Neural cell (in vitro differentiated cells): ENCODE data around the gene MED15. TPM values are rescaled to one million over a fixed set of nuclear protein-coding genes. Genes with fewer than 3 reads are reported as not detected.

ENCODE experiments used
- H2AFZ ChIP-seq: fragments of 200-600, 300-800 bp; sonication (generic), shearing (Covaris generic); 2 replicates; pipeline ENCODE4 v1.6.0; 2014; ENCODE audit warnings: low read depth, mild to moderate bottlenecking, antibody characterized with exemption, low read length, moderate library complexity
- H3F3A ChIP-seq: fragments of 200-600 bp; shearing (Covaris generic); 2 replicates; pipeline ENCODE4 v1.6.1; 2016; ENCODE audit warnings: mild to moderate bottlenecking, moderate library complexity, mixed read lengths, antibody characterized with exemption, low read length; ENCODE audit not compliant: insufficient read depth, poor library complexity, severe bottlenecking
- H3K27ac ChIP-seq: fragments of 200-600, 300-800 bp; sonication (generic), shearing (Covaris generic); 2 replicates; pipeline ENCODE4 v1.5.1; 2014; ENCODE audit warnings: mild to moderate bottlenecking, low read length, moderate library complexity
- H3K27me3 ChIP-seq: fragments of 300-800, 200-600 bp; sonication (generic), shearing (Covaris generic); 2 replicates; pipeline ENCODE4 v1.6.0; 2014; ENCODE audit warnings: mild to moderate bottlenecking, low read depth, low read length, moderate library complexity; ENCODE audit not compliant: insufficient read depth
- H3K36me3 ChIP-seq: fragments of 300-800, 200-600 bp; sonication (generic), shearing (Covaris generic); 2 replicates; pipeline ENCODE4 v1.5.1; 2014; ENCODE audit warnings: mild to moderate bottlenecking, antibody characterized with exemption, low read length, moderate library complexity; ENCODE audit not compliant: insufficient read depth
- H3K4me2 ChIP-seq: fragments of 300-800, 200-600 bp; sonication (generic), shearing (Covaris generic); 2 replicates; pipeline ENCODE4 v1.6.0; 2014; ENCODE audit warnings: mild to moderate bottlenecking, low read length
- H3K4me3 ChIP-seq: fragments of 300-800, 200-600 bp; sonication (generic), shearing (Covaris generic); 2 replicates; pipeline ENCODE4 v1.5.1; 2014; ENCODE audit warnings: mild to moderate bottlenecking, low read length, moderate library complexity
- H3K79me2 ChIP-seq: fragments of 200-600 bp; shearing (Covaris generic); replicated peaks from 2 replicates; pipeline ENCODE4 v1.6.0; 2014; ENCODE audit warnings: mild to moderate bottlenecking, low read length, moderate library complexity; ENCODE audit not compliant: insufficient read depth
- H3K9ac ChIP-seq: fragments of 300-800, 200-600 bp; sonication (generic), shearing (Covaris generic); 2 replicates; pipeline ENCODE4 v1.6.1; 2016; ENCODE audit warnings: mild to moderate bottlenecking, low read length, mixed read lengths
- H3K9me2 ChIP-seq: fragments of 200-600 bp; shearing (Covaris generic); 2 replicates; pipeline ENCODE4 v1.6.1; 2016; ENCODE audit warnings: mild to moderate bottlenecking, low read length, mixed read lengths; ENCODE audit not compliant: insufficient read depth
- H3K9me3 ChIP-seq: fragments of 200-600, 300-800 bp; sonication (generic), shearing (Covaris generic); 2 replicates; pipeline ENCODE4 v1.6.1; 2016; ENCODE audit warnings: mild to moderate bottlenecking, mixed run types, low read length, moderate library complexity, mixed read lengths
- H4K20me1 ChIP-seq: fragments of 200-600 bp; shearing (Covaris generic); 2 replicates; pipeline ENCODE4 v1.6.1; 2016; ENCODE audit warnings: mild to moderate bottlenecking, mixed run types; ENCODE audit not compliant: insufficient read depth
- EP300 ChIP-seq: fragments of 450-650 bp; conservative IDR thresholded peaks from 2 replicates; pipeline ENCODE4 v1.6.1; 2014; ENCODE audit warnings: antibody characterized with exemption, mild to moderate bottlenecking, moderate library complexity; ENCODE audit not compliant: poor library complexity, severe bottlenecking
- EZH2 ChIP-seq: fragments of 200-600, 300-800 bp; shearing (Covaris generic), sonication (generic); IDR thresholded peaks from 2 replicates; pipeline ENCODE4 v1.6.1; 2014; ENCODE audit warnings: antibody characterized with exemption, low read length, borderline replicate concordance, mild to moderate bottlenecking; ENCODE audit not compliant: insufficient read depth, poor library complexity, severe bottlenecking
- MXI1 ChIP-seq: fragments of 450-650 bp; conservative IDR thresholded peaks from 2 replicates; pipeline ENCODE4 v1.6.1; 2014; ENCODE audit warnings: antibody characterized with exemption, mild to moderate bottlenecking; ENCODE audit not compliant: poor library complexity, severe bottlenecking
- POLR2AphosphoS5 ChIP-seq: IDR thresholded peaks from 2 replicates; pipeline ENCODE4 v1.6.1; 2012
- RAD21 ChIP-seq: fragments of 450-650 bp; conservative IDR thresholded peaks from 2 replicates; pipeline ENCODE4 v1.6.1; 2014; ENCODE audit warnings: antibody characterized with exemption, mild to moderate bottlenecking, moderate library complexity
- SMC3 ChIP-seq: fragments of 450-650 bp; conservative IDR thresholded peaks from 2 replicates; pipeline ENCODE4 v1.6.1; 2014; ENCODE audit warnings: antibody characterized with exemption, mild to moderate bottlenecking, moderate library complexity; ENCODE audit not compliant: poor library complexity
- TAF1 ChIP-seq: IDR thresholded peaks from 2 replicates; pipeline ENCODE4 v1.6.1; 2012; ENCODE audit warnings: low read depth
- polyA plus RNA-seq: library from polyadenylated mRNA; depleted of rRNA; stranded (reverse); fragments of >200 nt; gene quantifications from 2 replicates; pipeline ENCODE4 v1.2.3, GENCODE V29; 2014
- TF ChIP-seq, protein P1 (sequence below): IDR thresholded peaks from 2 replicates; pipeline ENCODE4 v1.6.1; 2012; ENCODE audit warnings: borderline replicate concordance
- TF ChIP-seq, protein P2 (sequence below): fragments of 450-650 bp; IDR thresholded peaks from 2 replicates; pipeline ENCODE4 v1.5.1; 2014; ENCODE audit warnings: antibody characterized with exemption, mild to moderate bottlenecking, moderate library complexity; ENCODE audit not compliant: poor library complexity, severe bottlenecking

The MED15 gene
- polyA plus RNA-seq, 1 donor from 2014 or later, result 13.2 TPM

DNA sequence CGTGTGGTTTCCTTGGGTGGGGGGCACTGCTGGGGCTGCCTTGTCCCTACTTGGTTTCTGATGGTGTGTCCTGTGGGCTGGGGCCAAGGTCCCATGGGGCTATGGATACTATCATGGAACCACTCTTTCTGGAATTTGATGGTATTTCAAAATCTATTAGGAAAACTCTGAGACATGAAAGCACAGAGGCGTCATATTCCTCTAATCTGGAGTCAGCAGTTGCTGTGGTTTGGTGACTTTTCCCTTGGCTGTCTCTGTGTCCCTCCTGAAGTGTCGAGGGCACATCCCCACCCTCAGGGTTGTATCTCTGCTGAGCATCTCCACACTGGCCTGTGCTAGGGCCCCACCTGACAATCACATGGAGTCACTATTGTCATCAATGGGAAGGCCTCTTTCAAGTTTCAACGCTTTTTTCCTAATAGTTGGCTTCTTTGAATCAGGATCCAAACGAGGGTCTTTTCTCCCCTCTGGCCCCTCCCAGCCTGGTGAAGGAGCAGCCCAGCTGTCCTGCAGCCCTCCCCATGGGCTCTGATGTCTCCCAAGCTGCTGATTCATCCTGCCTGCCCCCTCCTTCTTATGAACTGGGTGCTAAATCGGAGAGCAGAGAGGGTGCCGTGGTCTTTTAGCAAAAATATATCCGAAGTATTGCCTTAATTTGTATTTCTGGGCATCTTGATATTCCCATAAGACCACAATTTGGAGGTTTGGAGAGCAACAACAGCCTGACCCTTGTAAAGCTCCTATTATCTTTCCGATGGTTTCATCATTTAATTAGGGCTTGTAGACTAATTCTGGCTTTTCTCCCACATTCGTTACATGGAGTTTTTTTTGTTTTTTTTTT lies 38.5 kb downstream of the MED15 start:
- no peak overlapping the region for H3K9ac ChIP-seq
- TF ChIP-seq, protein P1, sequence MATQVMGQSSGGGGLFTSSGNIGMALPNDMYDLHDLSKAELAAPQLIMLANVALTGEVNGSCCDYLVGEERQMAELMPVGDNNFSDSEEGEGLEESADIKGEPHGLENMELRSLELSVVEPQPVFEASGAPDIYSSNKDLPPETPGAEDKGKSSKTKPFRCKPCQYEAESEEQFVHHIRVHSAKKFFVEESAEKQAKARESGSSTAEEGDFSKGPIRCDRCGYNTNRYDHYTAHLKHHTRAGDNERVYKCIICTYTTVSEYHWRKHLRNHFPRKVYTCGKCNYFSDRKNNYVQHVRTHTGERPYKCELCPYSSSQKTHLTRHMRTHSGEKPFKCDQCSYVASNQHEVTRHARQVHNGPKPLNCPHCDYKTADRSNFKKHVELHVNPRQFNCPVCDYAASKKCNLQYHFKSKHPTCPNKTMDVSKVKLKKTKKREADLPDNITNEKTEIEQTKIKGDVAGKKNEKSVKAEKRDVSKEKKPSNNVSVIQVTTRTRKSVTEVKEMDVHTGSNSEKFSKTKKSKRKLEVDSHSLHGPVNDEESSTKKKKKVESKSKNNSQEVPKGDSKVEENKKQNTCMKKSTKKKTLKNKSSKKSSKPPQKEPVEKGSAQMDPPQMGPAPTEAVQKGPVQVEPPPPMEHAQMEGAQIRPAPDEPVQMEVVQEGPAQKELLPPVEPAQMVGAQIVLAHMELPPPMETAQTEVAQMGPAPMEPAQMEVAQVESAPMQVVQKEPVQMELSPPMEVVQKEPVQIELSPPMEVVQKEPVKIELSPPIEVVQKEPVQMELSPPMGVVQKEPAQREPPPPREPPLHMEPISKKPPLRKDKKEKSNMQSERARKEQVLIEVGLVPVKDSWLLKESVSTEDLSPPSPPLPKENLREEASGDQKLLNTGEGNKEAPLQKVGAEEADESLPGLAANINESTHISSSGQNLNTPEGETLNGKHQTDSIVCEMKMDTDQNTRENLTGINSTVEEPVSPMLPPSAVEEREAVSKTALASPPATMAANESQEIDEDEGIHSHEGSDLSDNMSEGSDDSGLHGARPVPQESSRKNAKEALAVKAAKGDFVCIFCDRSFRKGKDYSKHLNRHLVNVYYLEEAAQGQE, result no peak
- TF ChIP-seq POLR2AphosphoS5, result no peak
- TF ChIP-seq, protein P2, sequence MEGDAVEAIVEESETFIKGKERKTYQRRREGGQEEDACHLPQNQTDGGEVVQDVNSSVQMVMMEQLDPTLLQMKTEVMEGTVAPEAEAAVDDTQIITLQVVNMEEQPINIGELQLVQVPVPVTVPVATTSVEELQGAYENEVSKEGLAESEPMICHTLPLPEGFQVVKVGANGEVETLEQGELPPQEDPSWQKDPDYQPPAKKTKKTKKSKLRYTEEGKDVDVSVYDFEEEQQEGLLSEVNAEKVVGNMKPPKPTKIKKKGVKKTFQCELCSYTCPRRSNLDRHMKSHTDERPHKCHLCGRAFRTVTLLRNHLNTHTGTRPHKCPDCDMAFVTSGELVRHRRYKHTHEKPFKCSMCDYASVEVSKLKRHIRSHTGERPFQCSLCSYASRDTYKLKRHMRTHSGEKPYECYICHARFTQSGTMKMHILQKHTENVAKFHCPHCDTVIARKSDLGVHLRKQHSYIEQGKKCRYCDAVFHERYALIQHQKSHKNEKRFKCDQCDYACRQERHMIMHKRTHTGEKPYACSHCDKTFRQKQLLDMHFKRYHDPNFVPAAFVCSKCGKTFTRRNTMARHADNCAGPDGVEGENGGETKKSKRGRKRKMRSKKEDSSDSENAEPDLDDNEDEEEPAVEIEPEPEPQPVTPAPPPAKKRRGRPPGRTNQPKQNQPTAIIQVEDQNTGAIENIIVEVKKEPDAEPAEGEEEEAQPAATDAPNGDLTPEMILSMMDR, result no peak
- no peak for TF ChIP-seq MXI1
- TF ChIP-seq EP300, result no peak
- TF ChIP-seq TAF1, result no peak
- TF ChIP-seq RAD21, result no peak
- TF ChIP-seq EZH2, result no peak
- no peak for TF ChIP-seq SMC3
- no peaks in the 10 kb centered on the region for H3K27me3 ChIP-seq
- peaks cover 3% of the 10 kb centered on the region for H3K79me2 ChIP-seq
- no peak overlapping the region for H3K27ac ChIP-seq
- H3K4me3 ChIP-seq, result no peak overlapping the region
- no peaks in the 10 kb centered on the region for H3K9me2 ChIP-seq
- no peak overlapping the region for H3K4me2 ChIP-seq
- no peaks in the 10 kb centered on the region for H3F3A ChIP-seq
- no peaks in the 10 kb centered on the region for H3K9me3 ChIP-seq
- H3K36me3 ChIP-seq, result peaks cover 6% of the 10 kb centered on the region
- no peaks in the 10 kb centered on the region for H4K20me1 ChIP-seq
- H2AFZ ChIP-seq, result no peak overlapping the region

DNA sequence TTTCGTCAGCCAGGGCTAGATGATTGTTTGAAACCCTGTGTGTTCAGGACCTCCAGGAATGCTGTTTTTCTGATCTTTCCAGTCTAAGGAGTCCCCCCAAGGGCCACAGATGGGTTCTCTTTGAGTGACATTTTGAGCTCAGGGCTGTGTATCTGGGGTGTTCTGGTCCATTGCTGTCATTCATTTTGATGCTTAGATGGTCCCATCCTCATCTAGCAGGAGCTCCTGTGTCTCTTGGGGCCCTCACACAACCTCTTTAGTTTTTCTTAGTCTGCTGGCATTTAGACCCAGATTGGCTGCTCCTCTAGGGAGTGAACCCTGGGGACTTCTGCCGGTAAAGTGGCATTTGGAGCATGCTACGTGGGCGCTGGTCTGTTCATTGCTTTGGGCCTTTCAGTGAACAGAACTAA lies 39.1 kb downstream of the MED15 start:
- H3F3A ChIP-seq, result no peaks in the 10 kb centered on the region
- no peaks in the 10 kb centered on the region for H3K27me3 ChIP-seq
- H3K9me3 ChIP-seq, result no peaks in the 10 kb centered on the region
- peaks cover 3% of the 10 kb centered on the region for H3K79me2 ChIP-seq
- H3K27ac ChIP-seq, result no peak overlapping the region
- H2AFZ ChIP-seq, result no peak overlapping the region
- H3K4me2 ChIP-seq, result no peak overlapping the region
- TF ChIP-seq, protein P1, result no peak
- TF ChIP-seq RAD21, result no peak
- no peak for TF ChIP-seq EP300
- TF ChIP-seq TAF1, result no peak
- TF ChIP-seq SMC3, result no peak
- TF ChIP-seq, protein P2, result no peak
- H3K9ac ChIP-seq, result no peak overlapping the region
- H3K36me3 ChIP-seq, result peaks cover 6% of the 10 kb centered on the region
- H3K4me3 ChIP-seq, result no peak overlapping the region
- H3K9me2 ChIP-seq, result no peaks in the 10 kb centered on the region
- H4K20me1 ChIP-seq, result no peaks in the 10 kb centered on the region
